ENCODE measurements around the gene MGST3.

- TF ChIP-seq EP300 (IDR thresholded peaks at IDR 0.05) (no peak), POLR2A (IDR thresholded peaks at IDR 0.05; ENCODE audit: low read length) (no peak), RFX5 (IDR thresholded peaks at IDR 0.05) (no peak), EHMT2 (IDR thresholded peaks at IDR 0.05; ENCODE audit: low read depth) (no peak), ZSCAN20 (CRISPR knock-in tag; IDR thresholded peaks at IDR 0.05) (no peak), RNF2 (IDR thresholded peaks at IDR 0.05; ENCODE audit: borderline replicate concordance, low read depth) (no peak), POLR2AphosphoS2 (conservative IDR thresholded peaks at IDR 0.05; ENCODE audit: low read length) (no peak), RCOR1 (IDR thresholded peaks at IDR 0.05; ENCODE audit: low read depth, low read length) (no peak), CTCF (IDR thresholded peaks at IDR 0.05) (no peak)
Observed at GRCh38 chr1:165629848-165630628, 996 bp upstream of the MGST3 start.

Measured in A549 (cell line).